MCF 10A (cell line): ENCODE measurements around the gene NEK6. TPM values are rescaled to one million over a fixed set of nuclear protein-coding genes. Genes with fewer than 3 reads are reported as not detected.

ENCODE experiments used
- Bru-seq: library from RNA; stranded (reverse); fragments of 400-500 nt; gene quantifications from one replicate; lab custom pipeline; 2021; lab: Mats Ljungman, UMichigan
- BruChase-seq, 2 experiments: library from RNA; stranded (reverse); fragments of 400-500 nt; gene quantifications; one replicate each; lab custom pipeline; 2021; lab: Mats Ljungman, UMichigan
- BruUV-seq: library from RNA; stranded (reverse); fragments of 400-500 nt; replicated peaks from 2 replicates; lab custom pipeline; 2021; lab: Mats Ljungman, UMichigan
- CTCF ChIA-PET: fragments of 300-600 bp; sonication (Branson Sonifier 250); formaldehyde crosslinking; extraction: SDS; loops from one replicate; lab custom pipeline; 2021; ENCODE audit warnings: antibody characterized with exemption, inconsistent platforms; lab: Yijun Ruan, JAX
- POLR2A ChIA-PET: fragments of 300-600, 350-650 bp; sonication (Branson Sonifier 250); formaldehyde crosslinking; extraction: SDS; loops from one replicate; lab custom pipeline; 2020; ENCODE audit warnings: antibody characterized with exemption, inconsistent platforms; lab: Yijun Ruan, JAX
- DNase-seq: peaks from one replicate; pipeline ENCODE4 v3.0.0-alpha.2; 2018; ENCODE audit not compliant: unreplicated experiment
- H3K27ac Mint-ChIP-seq: one replicate; pipeline ENCODE4 v1.8.0; 2022; ENCODE audit warnings: mild to moderate bottlenecking, low read depth, mixed read lengths; ENCODE audit not compliant: unreplicated experiment
- H3K27me3 Mint-ChIP-seq: one replicate; pipeline ENCODE4 v1.8.0; 2022; ENCODE audit warnings: mixed read lengths; ENCODE audit not compliant: insufficient read depth, unreplicated experiment
- H3K36me3 Mint-ChIP-seq: one replicate; pipeline ENCODE4 v1.8.0; 2022; ENCODE audit warnings: mild to moderate bottlenecking, moderate library complexity, mixed read lengths; ENCODE audit not compliant: insufficient read depth, unreplicated experiment
- H3K4me1 Mint-ChIP-seq: one replicate; pipeline ENCODE4 v1.8.0; 2022; ENCODE audit warnings: mixed read lengths; ENCODE audit not compliant: insufficient read depth, unreplicated experiment
- H3K4me3 Mint-ChIP-seq: one replicate; pipeline ENCODE4 v1.8.0; 2022; ENCODE audit warnings: mild to moderate bottlenecking, moderate library complexity, mixed read lengths; ENCODE audit not compliant: unreplicated experiment
- H3K9me3 Mint-ChIP-seq: one replicate; pipeline ENCODE4 v1.8.0; 2022; ENCODE audit warnings: mixed read lengths; ENCODE audit not compliant: unreplicated experiment
- CTCF ChIP-seq: fragments of 200-600 bp; IDR thresholded peaks from one replicate; pipeline ENCODE4 v1.8.0; 2022; ENCODE audit warnings: antibody characterized with exemption, mild to moderate bottlenecking; ENCODE audit not compliant: unreplicated experiment
- intact Hi-C: fragments of 100-400 bp; cut with micrococcal nuclease; formaldehyde crosslinking; loops from 2 replicates; pipeline ENCODE4 v1.14.1; 2022
- long read RNA-seq: library from polyadenylated mRNA; stranded (forward); transcript quantifications from one replicate; pipeline ENCODE4 v2.0.0, GENCODE V29; 2022
- total RNA-seq: library from RNA; stranded (reverse); gene quantifications from 2 replicates; pipeline ENCODE4 v1.2.3, GENCODE V29; 2022

The NEK6 gene
- total RNA-seq (25.1 and 27.5 TPM in 2 replicates), Bru-seq, nascent RNA (percentile 60 among the genes with signal in this experiment), BruChase-seq, experiment 1, labeled RNA remaining after a 6-hour chase (percentile 59 among the genes with signal in this experiment), BruChase-seq, experiment 2, labeled RNA remaining after a 2-hour chase (percentile 55 among the genes with signal in this experiment)
- long read RNA-seq, transcript NEK6-201 (10 exons, 3,447 nt): major isoform, 77 of 101 reads
- long read RNA-seq, partial matches to known transcripts: 3 of 101 reads
- long read RNA-seq, other reads (novel, unspliced or antisense): 15 of 101 reads

- no TSS peak for BruUV-seq
- Mint-ChIP-seq H3K4me1 (peaks cover 31% of the 10 kb centered on the region), H3K27me3 (no peaks in the 10 kb centered on the region), H3K9me3 (no peaks in the 10 kb centered on the region), H3K27ac (peak within 1 kb of the TSS; percentile 91), H3K36me3 (no peaks in the 10 kb centered on the region), H3K4me3 (peak within 1 kb of the TSS; percentile 89)
- no peak for DNase-seq
- intact Hi-C loops: loop anchor here (5.0 kb wide), 1 partner anchor 39 kb away; no protein-coding TSS in a partner anchor
- POLR2A ChIA-PET: no interaction called here
- CTCF ChIA-PET: no interaction called here
- TF ChIP-seq CTCF: no peak
These were observed at the start of gene NEK6 for GRCh38 chr9:124257844-124258606. Gene NEK6, plus strand, starts transcription at chr9:124257949. Its CDS starts 44,016 bp downstream, at chr9:124301965.

- DNase-seq: no peak
- peaks cover 53% of the 10 kb centered on the region for H3K27me3 Mint-ChIP-seq
- H3K36me3 Mint-ChIP-seq: no peaks in the 10 kb centered on the region
- no peak for TF ChIP-seq CTCF
- H3K9me3 Mint-ChIP-seq: no peaks in the 10 kb centered on the region
- ChIA-PET CTCF (interaction anchor here (0.6 kb wide), 1 partner anchor 733 kb away, joined by 3 read pairs; no protein-coding TSS in a partner anchor), POLR2A (no interaction called here)
- no peaks in the 10 kb centered on the region for H3K4me1 Mint-ChIP-seq
- BruUV-seq: no TSS peak
- intact Hi-C loops: no loop called here
- H3K27ac Mint-ChIP-seq: no peak overlapping the region
- no peak overlapping the region for H3K4me3 Mint-ChIP-seq
These were observed 49.2 kb upstream of the NEK6 start for GRCh38 chr9:124208571-124208970.

- Mint-ChIP-seq H3K9me3 (no peaks in the 10 kb centered on the region), H3K27me3 (peaks cover 48% of the 10 kb centered on the region), H3K36me3 (no peaks in the 10 kb centered on the region), H3K4me3 (no peak overlapping the region), H3K27ac (no peak overlapping the region), H3K4me1 (no peaks in the 10 kb centered on the region)
- BruUV-seq: no TSS peak
- CTCF ChIA-PET: no interaction called here
- no peak for DNase-seq
- intact Hi-C loops: no loop called here
- TF ChIP-seq CTCF: no peak
- POLR2A ChIA-PET: interaction anchor here (0.7 kb wide), 1 partner anchor 446 kb away, joined by 3 read pairs; no protein-coding TSS in a partner anchor
These were observed 48.5 kb upstream of the NEK6 start for GRCh38 chr9:124209279-124209678.

- BruUV-seq: no TSS peak
- CTCF ChIA-PET: no interaction called here
- POLR2A ChIA-PET: interaction anchor here (0.7 kb wide), 1 partner anchor 446 kb away, joined by 3 read pairs; no protein-coding TSS in a partner anchor
These were observed 48.0 kb upstream of the NEK6 start for GRCh38 chr9:124209774-124210173.

More at GRCh38 chr9:124209774-124210173, 48.0 kb upstream of the NEK6 start:
- no peak for DNase-seq
- H3K36me3 Mint-ChIP-seq: no peaks in the 10 kb centered on the region
- H3K4me3 Mint-ChIP-seq: no peak overlapping the region
- H3K4me1 Mint-ChIP-seq: no peaks in the 10 kb centered on the region
- peaks cover 46% of the 10 kb centered on the region for H3K27me3 Mint-ChIP-seq
- no peak for TF ChIP-seq CTCF
- H3K27ac Mint-ChIP-seq: no peak overlapping the region
- no peaks in the 10 kb centered on the region for H3K9me3 Mint-ChIP-seq
- intact Hi-C loops: no loop called here
